GM19351 (cell line): ENCODE measurements around the gene LRPAP1.
A peak's percentile ranks its signal among the peaks of the same experiment; 100 is the strongest.
"Not testable (repeated sequence)": the region's sequence is repeated elsewhere in the genome, so short reads cannot be mapped to it uniquely, and the experiment has no call there.

Experiments used
- ATAC-seq: cut with Tn5 transposase; IDR thresholded peaks from one replicate; pipeline ENCODE4 v1.9.1; 2021; ENCODE audit warnings: mild to moderate bottlenecking, moderate library complexity; ENCODE audit not compliant: unreplicated experiment

The LRPAP1 gene, protein sequence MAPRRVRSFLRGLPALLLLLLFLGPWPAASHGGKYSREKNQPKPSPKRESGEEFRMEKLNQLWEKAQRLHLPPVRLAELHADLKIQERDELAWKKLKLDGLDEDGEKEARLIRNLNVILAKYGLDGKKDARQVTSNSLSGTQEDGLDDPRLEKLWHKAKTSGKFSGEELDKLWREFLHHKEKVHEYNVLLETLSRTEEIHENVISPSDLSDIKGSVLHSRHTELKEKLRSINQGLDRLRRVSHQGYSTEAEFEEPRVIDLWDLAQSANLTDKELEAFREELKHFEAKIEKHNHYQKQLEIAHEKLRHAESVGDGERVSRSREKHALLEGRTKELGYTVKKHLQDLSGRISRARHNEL

DNA sequence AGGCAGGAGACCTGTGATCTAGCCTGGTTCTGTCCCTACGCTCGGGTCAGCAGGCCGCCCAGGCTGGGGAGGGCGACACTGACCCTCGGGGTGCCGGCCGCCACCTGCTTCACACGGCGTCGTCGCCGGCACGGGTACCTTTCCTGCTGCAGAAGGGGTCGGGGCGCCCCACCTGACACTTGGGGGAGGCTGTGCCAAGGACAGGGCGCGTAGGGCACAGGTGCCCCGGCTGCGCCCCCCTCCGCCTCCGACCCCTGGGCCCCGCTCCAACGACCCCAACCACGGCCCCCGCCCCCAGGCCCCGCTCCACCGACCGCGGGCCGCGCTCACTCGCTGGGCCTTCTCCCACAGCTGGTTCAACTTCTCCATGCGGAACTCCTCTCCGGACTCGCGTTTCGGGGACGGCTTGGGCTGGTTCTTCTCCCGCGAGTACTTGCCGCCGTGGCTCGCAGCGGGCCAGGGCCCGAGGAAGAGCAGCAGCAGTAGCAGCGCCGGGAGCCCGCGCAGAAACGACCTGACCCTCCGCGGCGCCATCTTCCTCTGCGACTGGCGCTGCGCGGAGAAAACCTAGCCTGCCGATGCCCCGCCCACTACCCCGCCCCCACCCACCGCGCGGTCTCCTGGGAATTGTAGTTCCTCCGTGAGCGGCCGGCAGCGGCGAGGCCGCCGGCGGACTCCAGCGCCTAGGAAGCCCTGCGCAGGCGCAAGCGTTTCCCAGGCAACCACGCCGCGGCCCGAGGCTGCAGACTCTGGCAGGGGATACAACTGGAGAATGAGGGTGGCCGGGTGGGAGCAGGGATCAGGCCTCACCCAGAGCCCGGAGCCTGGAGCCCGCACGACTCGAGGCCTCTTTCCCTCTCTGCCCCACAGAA lies at the start of gene LRPAP1:
Gene LRPAP1, minus strand, starts transcription at position 544 of the 872 bp plus-strand sequence. Its CDS starts 10 bp downstream, at position 534.
- peak; percentile 77 for ATAC-seq

DNA sequence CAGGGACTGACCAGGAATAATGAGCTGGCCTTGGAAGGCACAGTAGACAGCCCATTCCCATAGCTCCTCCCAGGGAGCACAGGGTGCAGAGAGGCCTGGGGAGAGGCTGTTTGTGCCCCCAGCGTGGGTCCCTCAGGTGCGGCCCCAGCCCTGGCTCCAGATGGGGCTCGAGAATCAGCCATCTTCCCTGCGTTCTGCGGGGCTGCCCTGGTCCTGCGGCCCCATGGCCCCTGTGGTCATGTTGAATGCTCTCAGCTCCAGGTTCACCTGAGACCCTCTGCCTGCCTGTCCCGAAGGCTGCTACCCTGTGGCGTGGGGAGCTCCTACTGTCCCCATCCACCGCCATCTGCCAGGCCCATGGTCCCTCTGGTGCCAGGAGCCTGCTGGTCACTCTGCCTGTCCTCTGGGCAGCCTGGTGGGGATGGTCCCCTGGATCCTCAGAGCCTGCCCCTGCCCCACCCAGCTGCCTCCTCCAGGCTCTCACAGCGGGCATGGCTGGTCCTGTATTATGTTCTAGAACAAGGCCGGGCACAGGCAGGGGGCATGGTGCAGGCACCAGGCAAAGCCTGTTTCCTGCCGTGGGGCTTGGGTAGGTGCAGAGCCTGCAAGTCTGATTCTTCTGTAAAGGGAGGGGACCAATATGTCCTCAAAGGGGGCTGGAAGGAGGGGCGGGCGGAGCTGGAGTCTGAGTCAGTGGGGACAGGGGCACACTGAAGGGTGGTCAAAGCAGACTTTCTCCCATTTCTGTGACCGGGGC lies 49.3 kb upstream of the LRPAP1 start:
- not testable (repeated sequence) for ATAC-seq

GRCh38 chr4:3580859-3581258 lies 48.6 kb upstream of the LRPAP1 start:
- not testable (repeated sequence) for ATAC-seq

- ATAC-seq = not testable (repeated sequence)
These were observed 46.4 kb upstream of the LRPAP1 start for GRCh38 chr4:3578527-3579144.

DNA sequence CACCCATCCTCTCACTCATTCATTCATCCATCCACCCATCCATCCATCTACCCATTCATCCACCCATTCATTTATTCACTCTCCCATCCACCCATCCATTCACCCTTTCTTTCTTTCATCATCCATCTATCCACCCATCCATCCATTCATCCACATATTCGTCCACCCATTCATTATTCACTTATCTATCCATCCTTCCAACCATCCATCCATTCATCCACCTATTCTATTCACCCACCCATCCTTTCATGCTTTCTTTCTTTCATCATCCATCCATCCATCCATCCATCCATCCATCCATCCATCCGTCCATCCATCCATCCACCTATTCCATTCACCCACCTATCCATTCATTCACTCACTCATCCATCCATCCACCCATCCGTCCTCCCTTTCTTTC lies 45.8 kb upstream of the LRPAP1 start:
- ATAC-seq = not testable (repeated sequence)

GRCh38 chr4:3577208-3577892 lies 45.1 kb upstream of the LRPAP1 start:
- not testable (repeated sequence) for ATAC-seq

DNA sequence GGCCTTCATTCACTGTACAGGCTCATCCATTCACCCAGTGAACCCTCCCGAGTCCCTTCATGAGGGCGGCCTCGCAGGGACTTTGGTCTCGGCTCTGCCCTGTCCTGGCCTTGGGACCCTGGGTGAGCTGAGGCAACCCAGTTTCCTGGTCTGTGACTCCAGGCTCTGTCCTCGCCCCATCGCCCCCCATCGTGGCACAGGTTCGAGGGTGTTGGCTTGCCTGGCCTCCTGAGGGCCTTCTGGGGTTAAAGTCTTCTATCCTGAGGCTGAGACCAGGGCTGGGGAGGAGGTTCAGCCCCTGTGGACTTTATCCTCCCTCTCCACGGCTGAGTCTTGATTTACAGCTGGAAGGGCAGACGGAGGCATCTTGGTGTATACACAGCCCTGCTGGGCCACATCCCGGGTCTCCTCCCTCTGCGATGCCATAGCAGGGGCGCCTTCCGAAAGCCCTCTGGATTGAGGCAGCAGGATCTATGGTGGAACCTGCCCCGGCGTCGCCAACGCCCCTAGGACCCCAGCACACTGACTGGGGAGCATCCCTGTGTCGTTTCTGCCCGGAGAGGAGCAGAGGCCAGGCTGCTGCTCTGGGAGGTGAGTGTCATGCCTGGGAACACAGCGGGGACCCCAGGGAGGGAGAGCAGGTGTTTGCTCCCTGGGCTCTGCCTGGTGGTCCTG lies 44.4 kb upstream of the LRPAP1 start:
- ATAC-seq = not testable (repeated sequence)

DNA sequence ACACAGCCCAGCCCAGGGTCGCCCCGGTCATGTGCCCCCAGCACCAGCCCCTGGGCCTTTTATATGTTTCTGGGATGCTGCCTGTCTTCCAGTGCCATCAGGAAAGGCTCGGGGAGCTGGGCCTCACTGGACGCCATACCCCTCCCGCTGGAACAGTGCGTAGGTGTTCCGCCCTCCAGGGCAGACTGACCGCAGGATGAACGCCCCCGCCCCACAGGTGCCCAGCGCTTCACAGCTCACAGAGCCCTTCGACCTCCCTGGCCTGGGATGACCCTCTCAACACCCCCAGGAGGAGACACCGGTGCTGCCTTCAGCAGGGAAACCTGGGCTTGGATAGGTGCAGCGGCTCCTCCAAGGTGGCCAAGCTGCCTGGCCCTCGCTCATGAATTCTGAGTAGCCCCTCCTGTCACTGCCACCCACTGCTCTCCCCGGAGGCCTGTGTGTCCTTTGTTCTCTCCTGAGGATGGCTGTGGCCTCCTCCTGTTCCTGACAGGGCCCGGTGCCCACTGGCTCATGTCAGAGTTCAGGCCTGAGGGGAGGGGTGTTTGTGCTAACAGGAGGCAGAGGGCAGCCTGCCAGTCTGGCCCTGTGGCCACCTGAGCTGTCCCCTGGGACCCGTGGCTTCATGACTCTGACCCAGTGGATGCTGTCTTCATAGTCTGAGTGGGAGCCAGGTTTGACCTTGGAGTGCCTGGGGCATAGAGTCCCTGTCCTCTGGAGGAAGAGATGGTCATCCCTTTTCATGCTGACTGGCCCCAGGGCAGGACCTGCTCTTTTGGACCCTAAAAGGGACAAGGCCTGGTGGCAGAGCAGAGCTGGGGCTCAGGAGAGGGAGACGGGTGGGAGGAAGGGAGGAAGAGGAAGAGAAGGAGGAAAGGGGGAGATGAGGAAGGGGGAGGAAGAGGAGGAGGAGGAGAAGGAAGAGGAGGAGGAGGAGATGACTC lies 43.5 kb upstream of the LRPAP1 start:
- not testable (repeated sequence) for ATAC-seq

DNA sequence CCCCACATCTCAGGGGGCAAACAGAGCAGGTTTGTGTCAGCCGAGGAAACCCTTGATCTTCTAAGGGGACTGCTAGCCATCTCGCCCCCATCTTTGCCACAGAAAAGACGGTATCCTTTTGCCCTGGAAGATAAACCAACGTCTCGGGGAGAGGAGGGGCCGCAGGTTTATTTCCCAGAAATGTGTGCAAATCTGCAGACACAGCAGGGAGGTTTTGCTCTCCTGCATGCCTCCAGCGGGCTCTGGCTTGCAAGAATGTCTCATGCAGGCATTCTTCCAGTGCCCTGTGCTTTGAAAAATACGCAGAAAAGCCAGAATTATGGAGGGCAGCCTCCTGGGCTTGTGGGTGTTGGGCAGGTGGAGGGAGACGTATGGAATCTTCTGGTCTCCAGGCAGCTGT lies 42.6 kb upstream of the LRPAP1 start:
- ATAC-seq = not testable (repeated sequence)

GRCh38 chr4:3574346-3574745 lies 42.1 kb upstream of the LRPAP1 start:
- not testable (repeated sequence) for ATAC-seq

GRCh38 chr4:3573131-3573530 lies 40.9 kb upstream of the LRPAP1 start:
- no peak for ATAC-seq

GRCh38 chr4:3572363-3572762 lies 40.1 kb upstream of the LRPAP1 start:
- ATAC-seq = no peak

DNA sequence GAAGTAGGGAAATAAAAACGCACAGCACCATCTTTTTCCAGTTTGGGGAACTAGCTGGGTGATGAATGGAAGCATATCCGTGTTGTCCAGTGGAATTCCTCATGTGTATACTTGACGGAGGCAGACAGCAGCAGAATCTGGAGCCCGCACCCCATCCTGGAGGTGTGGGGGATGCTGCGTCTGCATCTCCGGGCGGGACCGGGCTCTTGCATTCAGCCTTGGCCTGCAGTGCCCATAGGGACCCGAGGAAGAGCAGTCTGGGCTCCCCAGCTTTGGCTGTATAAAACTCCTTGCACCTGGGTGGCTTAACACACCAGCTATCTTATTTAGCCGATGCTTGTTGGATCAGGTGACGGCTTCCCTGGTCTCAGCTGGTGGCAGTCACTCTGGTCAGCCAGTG lies 39.7 kb upstream of the LRPAP1 start:
- ATAC-seq = no peak

DNA sequence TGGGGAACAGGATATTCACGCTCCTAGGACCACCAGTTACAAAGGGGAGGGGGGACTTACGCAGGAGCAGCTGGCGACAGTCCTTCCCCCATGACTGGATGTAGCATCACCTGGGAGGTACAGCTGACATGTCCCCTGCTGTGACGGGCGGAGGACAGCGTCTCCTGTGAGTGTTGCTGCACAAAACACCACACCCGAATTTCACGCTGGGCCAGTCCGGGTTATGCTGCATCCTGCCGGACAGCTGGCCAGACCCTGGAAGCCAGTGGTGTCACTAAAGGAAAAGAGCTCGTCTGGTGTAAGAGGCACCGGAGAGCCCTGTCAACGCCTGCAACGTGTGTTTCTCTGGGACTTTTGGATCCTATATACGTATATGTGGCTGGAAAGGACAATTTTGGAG lies 38.7 kb upstream of the LRPAP1 start:
- ATAC-seq = not testable (repeated sequence)

- not testable (repeated sequence) for ATAC-seq
These were observed 37.4 kb upstream of the LRPAP1 start for GRCh38 chr4:3569611-3570010.

- not testable (repeated sequence) for ATAC-seq
These were observed 34.5 kb upstream of the LRPAP1 start for GRCh38 chr4:3566701-3567100.

DNA sequence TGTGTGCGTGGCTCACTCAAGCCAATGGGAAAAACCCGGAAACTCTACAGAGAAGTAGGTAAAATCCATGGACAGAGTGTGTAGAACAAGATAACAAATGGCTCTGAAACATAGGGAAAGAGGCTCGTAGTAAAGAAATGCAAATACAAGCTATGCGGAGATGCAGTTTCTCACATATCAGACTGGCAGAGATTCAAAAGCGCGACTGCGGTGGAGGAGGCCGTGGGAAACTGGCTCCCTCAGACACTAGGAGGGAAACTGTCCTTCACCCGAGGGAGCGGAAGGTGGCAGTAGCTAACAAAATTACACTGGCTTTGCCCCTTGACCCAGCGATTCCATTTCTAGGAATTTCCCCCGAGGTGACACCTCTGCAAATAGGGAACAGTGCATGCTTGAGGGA lies 34.1 kb upstream of the LRPAP1 start:
- ATAC-seq = not testable (repeated sequence)

- not testable (repeated sequence) for ATAC-seq
These were observed 32.7 kb upstream of the LRPAP1 start for GRCh38 chr4:3564948-3565347.
